Coronary artery (tissue), 2 donors: ENCODE results near the gene MTF1.
A peak's percentile ranks its signal among the peaks of the same experiment; 100 is the strongest.

ENCODE experiments used
- DNase-seq: peaks from one replicate; pipeline ENCODE4 v3.0.0-alpha.2; 2017; ENCODE audit warnings: low spot score
- H3K27ac ChIP-seq, 2 donors: fragments of 200-600 bp; sonication (generic); one replicate each; pipeline ENCODE4 v1.5.1; 2016 to 2019
- H3K4me3 ChIP-seq: fragments of 200-600 bp; sonication (generic); 2 replicates; pipeline ENCODE4 v1.5.1; 2016; ENCODE audit warnings: mild to moderate bottlenecking, moderate library complexity
- CTCF ChIP-seq: fragments of 200-600 bp; sonication (generic); IDR thresholded peaks from one replicate; pipeline ENCODE4 v1.5.1; 2019; ENCODE audit warnings: antibody characterized with exemption

MTF1 gene

GRCh38 chr1:37865348-37866120 lies 6.1 kb upstream of the MTF1 start:
- DNase-seq = no peak
- TF ChIP-seq CTCF = no peak
- no peak overlapping the region for H3K27ac ChIP-seq
- H3K4me3 ChIP-seq = no peak overlapping the region

GRCh38 chr1:37862330-37862729 lies 2.9 kb upstream of the MTF1 start:
- no peak overlapping the region for H3K27ac ChIP-seq
- no peak for DNase-seq
- no peak overlapping the region for H3K4me3 ChIP-seq
- no peak for TF ChIP-seq CTCF

- H3K27ac ChIP-seq = no peak overlapping the region
- no peak for TF ChIP-seq CTCF
- H3K4me3 ChIP-seq = no peak overlapping the region
- no peak for DNase-seq
Observed at GRCh38 chr1:37861151-37861550, 1.8 kb upstream of the MTF1 start.

GRCh38 chr1:37860346-37860666 lies 914 bp upstream of the MTF1 start:
- Histone ChIP-seq H3K4me3 (peak overlapping the region; percentile 82), H3K27ac (peak overlapping the region; percentile 82 to 88)
- no peak for TF ChIP-seq CTCF
- DNase-seq = no peak

GRCh38 chr1:37858931-37859506 lies 373 bp downstream of the MTF1 start:
- H3K4me3 ChIP-seq = peak overlapping the region; percentile 82
- no peak for DNase-seq
- peak overlapping the region; percentile 82 to 88 for H3K27ac ChIP-seq
- TF ChIP-seq CTCF = no peak

GRCh38 chr1:37854406-37854805 lies 5.0 kb downstream of the MTF1 start:
- H3K4me3 ChIP-seq = no peak overlapping the region
- H3K27ac ChIP-seq = no peak overlapping the region
- TF ChIP-seq CTCF = no peak
- DNase-seq = no peak

- H3K4me3 ChIP-seq = no peak overlapping the region
- H3K27ac ChIP-seq = no peak overlapping the region
- no peak for DNase-seq
- TF ChIP-seq CTCF = no peak
Observed at GRCh38 chr1:37853157-37853556, 6.2 kb downstream of the MTF1 start.
